ENCODE results near the gene FAM83B.

The FAM83B gene

DNA sequence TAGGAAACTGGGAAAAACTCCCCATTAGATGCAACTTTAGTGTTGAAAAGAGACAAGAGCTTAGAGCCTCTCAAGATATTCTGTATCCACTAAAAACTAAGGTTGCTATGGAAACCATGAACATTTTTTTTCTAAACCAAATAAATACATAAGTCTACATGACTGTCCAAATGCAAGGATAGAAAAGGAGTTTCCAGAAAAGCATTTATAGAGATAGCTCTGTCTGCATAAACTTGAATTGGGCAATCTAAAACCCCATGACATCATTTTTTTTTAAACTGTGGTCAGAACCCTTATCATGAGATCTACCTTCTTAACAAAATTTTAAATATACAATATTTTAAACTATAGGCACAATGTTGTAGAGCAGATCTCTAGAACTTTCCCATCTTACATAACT is 36.4 kb upstream of the FAM83B start:
- Histone ChIP-seq H3K36me3 (ENCODE audit: low read length) (peaks cover 4% of the 10 kb centered on the region; the same call in 1 of the 2 replicates), H3K27ac (ENCODE audit: low read depth, low read length) (no peak overlapping the region), H3K9me3 (ENCODE audit: insufficient read depth, low read length) (no peaks in the 10 kb centered on the region), H3K9me2 (replicated peaks; ENCODE audit: insufficient read depth, low read length) (0 out of 2 replicates have a peak, but pooled peaks cover 3% of the 10 kb centered on the region), H4K20me1 (ENCODE audit: low read depth, low read length) (no peaks in the 10 kb centered on the region), H3K4me2 (ENCODE audit: low read depth, low read length, poor library complexity, severe bottlenecking) (no peak overlapping the region), H3K4me3 (ENCODE audit: insufficient read depth, low read length, poor library complexity, severe bottlenecking) (no peak overlapping the region), H3F3A (ENCODE audit: insufficient read depth) (no peaks in the 10 kb centered on the region), H3K27me3 (ENCODE audit: low read length) (no peaks in the 10 kb centered on the region), H2AFZ (ENCODE audit: low read depth, low read length, severe bottlenecking) (no peak overlapping the region), H3K79me2 (ENCODE audit: insufficient read depth, low read length) (no peaks in the 10 kb centered on the region), H3K9ac (ENCODE audit: low read length) (no peak overlapping the region)
- TF ChIP-seq EZH2phosphoT487 (conservative IDR thresholded peaks at IDR 0.05; ENCODE audit: low read length): no peak
- TF ChIP-seq, protein P1, sequence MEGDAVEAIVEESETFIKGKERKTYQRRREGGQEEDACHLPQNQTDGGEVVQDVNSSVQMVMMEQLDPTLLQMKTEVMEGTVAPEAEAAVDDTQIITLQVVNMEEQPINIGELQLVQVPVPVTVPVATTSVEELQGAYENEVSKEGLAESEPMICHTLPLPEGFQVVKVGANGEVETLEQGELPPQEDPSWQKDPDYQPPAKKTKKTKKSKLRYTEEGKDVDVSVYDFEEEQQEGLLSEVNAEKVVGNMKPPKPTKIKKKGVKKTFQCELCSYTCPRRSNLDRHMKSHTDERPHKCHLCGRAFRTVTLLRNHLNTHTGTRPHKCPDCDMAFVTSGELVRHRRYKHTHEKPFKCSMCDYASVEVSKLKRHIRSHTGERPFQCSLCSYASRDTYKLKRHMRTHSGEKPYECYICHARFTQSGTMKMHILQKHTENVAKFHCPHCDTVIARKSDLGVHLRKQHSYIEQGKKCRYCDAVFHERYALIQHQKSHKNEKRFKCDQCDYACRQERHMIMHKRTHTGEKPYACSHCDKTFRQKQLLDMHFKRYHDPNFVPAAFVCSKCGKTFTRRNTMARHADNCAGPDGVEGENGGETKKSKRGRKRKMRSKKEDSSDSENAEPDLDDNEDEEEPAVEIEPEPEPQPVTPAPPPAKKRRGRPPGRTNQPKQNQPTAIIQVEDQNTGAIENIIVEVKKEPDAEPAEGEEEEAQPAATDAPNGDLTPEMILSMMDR (IDR thresholded peaks at IDR 0.05; ENCODE audit: insufficient read depth, low read length, poor library complexity, severe bottlenecking): no peak

DNA sequence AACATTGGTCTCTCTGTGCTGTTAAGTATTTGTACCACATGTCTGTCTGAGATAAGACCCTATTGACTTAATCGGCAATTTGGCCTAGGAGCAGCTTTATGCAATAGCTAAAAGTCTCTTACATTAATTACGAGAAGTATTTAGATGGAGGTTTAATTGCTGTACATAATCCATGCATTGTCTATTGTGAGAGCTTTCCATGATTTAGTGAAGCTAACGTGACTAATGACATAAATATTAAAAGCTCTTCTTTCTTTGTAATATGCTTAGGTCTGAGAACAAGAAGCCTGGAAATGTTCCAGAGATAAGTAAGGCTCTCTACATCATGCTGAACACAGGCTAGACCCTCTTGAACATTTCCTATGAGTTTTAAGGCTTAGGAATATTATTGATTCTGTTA is 32.7 kb upstream of the FAM83B start:
- no peak overlapping the region for H3K27ac ChIP-seq (ENCODE audit: low read depth, low read length)
- no peaks in the 10 kb centered on the region for H4K20me1 ChIP-seq (ENCODE audit: low read depth, low read length)
- H3F3A ChIP-seq (ENCODE audit: insufficient read depth): no peaks in the 10 kb centered on the region
- no peak overlapping the region for H3K4me2 ChIP-seq (ENCODE audit: low read depth, low read length, poor library complexity, severe bottlenecking)
- no peak overlapping the region for H2AFZ ChIP-seq (ENCODE audit: low read depth, low read length, severe bottlenecking)
- H3K79me2 ChIP-seq (ENCODE audit: insufficient read depth, low read length): no peaks in the 10 kb centered on the region
- TF ChIP-seq, protein P1 (IDR thresholded peaks at IDR 0.05; ENCODE audit: insufficient read depth, low read length, poor library complexity, severe bottlenecking): no peak
- TF ChIP-seq EZH2phosphoT487 (conservative IDR thresholded peaks at IDR 0.05; ENCODE audit: low read length): no peak
- H3K27me3 ChIP-seq (ENCODE audit: low read length): no peaks in the 10 kb centered on the region
- no peaks in the 10 kb centered on the region for H3K9me3 ChIP-seq (ENCODE audit: insufficient read depth, low read length)
- H3K9me2 ChIP-seq (replicated peaks; ENCODE audit: insufficient read depth, low read length): 0 out of 2 replicates have a peak, but pooled peaks cover 3% of the 10 kb centered on the region
- no peak overlapping the region for H3K4me3 ChIP-seq (ENCODE audit: insufficient read depth, low read length, poor library complexity, severe bottlenecking)
- no peak overlapping the region for H3K9ac ChIP-seq (ENCODE audit: low read length)
- peaks cover 4% of the 10 kb centered on the region; the same call in 1 of the 2 replicates for H3K36me3 ChIP-seq (ENCODE audit: low read length)

DNA sequence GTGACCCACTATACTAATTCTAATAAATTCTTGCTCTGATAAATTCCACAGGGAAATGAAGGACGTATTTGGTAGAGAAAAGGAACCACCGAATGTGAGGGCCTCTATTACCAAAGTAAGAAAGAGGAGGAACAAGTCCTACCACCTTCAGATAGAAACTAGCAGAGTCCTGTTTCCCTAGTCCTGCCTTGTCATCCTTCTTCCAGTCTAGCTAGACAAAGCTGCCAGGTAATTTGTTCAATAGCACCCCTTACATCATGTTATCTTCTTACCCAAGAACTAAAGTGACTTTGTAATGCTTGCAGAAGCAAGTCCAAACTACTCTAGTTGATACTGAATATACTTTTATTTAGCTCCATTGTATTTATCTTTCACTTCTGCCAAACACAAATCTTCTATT is 29.3 kb upstream of the FAM83B start:
- H2AFZ ChIP-seq (ENCODE audit: low read depth, low read length, severe bottlenecking): no peak overlapping the region
- no peak overlapping the region for H3K9ac ChIP-seq (ENCODE audit: low read length)
- H3K9me2 ChIP-seq (replicated peaks; ENCODE audit: insufficient read depth, low read length): no peaks in the 10 kb centered on the region
- no peak for TF ChIP-seq EZH2phosphoT487 (conservative IDR thresholded peaks at IDR 0.05; ENCODE audit: low read length)
- TF ChIP-seq, protein P1 (IDR thresholded peaks at IDR 0.05; ENCODE audit: insufficient read depth, low read length, poor library complexity, severe bottlenecking): no peak
- no peak overlapping the region for H3K27ac ChIP-seq (ENCODE audit: low read depth, low read length)
- H3K79me2 ChIP-seq (ENCODE audit: insufficient read depth, low read length): no peaks in the 10 kb centered on the region
- no peaks in the 10 kb centered on the region for H3K27me3 ChIP-seq (ENCODE audit: low read length)
- no peaks in the 10 kb centered on the region for H3K9me3 ChIP-seq (ENCODE audit: insufficient read depth, low read length)
- H3F3A ChIP-seq (ENCODE audit: insufficient read depth): no peaks in the 10 kb centered on the region
- H3K4me2 ChIP-seq (ENCODE audit: low read depth, low read length, poor library complexity, severe bottlenecking): no peak overlapping the region
- peaks cover 4% of the 10 kb centered on the region; the same call in 1 of the 2 replicates for H3K36me3 ChIP-seq (ENCODE audit: low read length)
- no peaks in the 10 kb centered on the region for H4K20me1 ChIP-seq (ENCODE audit: low read depth, low read length)
- H3K4me3 ChIP-seq (ENCODE audit: insufficient read depth, low read length, poor library complexity, severe bottlenecking): no peak overlapping the region

All from SU-DHL-6 (cell line).